Gastroesophageal sphincter (tissue), 3 donors: ENCODE data around the gene NPL.

ENCODE experiments used
- POLR2A ChIP-seq, 2 donors: fragments of 450-650 bp; IDR thresholded peaks; one replicate each; pipeline ENCODE4 v1.6.1; 2017; ENCODE audit warnings: antibody characterized with exemption in 2 of 2, mild to moderate bottlenecking in 2 of 2, moderate library complexity in 1 of 2
- TF ChIP-seq, protein P1 (sequence below), 4 experiments: fragments of 200-600 bp in 2 of 4; fragments of 450-650 bp in 2 of 4; sonication (generic) in 1 of 4; IDR thresholded peaks; one replicate each; pipeline ENCODE4 v1.5.1; 2017 to 2019; ENCODE audit warnings: antibody characterized with exemption in 4 of 4, mild to moderate bottlenecking in 2 of 4, moderate library complexity in 2 of 4

DNA sequence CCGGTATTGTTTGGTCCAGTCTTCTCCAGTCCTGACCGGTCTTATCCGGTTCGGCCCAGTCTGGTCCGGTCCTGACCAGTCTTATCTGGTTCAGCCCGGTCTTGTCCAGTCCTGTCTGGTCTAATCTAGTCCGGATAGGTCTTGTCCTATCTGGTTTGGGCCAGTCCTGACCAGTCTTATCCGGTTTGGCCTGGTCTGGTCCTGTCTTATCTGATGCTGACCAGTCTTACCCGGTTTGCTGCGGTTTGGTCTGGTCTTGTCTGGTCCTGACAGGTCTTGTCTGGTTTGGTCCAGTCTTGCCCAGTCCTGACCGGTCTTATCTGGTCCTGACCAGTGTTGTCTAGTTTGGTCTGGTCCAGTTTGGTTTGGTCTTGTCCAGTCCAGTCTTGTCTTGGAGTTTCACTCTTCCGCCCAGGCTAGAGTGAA is 79.7 kb downstream of the NPL start:
- TF ChIP-seq, protein P1, sequence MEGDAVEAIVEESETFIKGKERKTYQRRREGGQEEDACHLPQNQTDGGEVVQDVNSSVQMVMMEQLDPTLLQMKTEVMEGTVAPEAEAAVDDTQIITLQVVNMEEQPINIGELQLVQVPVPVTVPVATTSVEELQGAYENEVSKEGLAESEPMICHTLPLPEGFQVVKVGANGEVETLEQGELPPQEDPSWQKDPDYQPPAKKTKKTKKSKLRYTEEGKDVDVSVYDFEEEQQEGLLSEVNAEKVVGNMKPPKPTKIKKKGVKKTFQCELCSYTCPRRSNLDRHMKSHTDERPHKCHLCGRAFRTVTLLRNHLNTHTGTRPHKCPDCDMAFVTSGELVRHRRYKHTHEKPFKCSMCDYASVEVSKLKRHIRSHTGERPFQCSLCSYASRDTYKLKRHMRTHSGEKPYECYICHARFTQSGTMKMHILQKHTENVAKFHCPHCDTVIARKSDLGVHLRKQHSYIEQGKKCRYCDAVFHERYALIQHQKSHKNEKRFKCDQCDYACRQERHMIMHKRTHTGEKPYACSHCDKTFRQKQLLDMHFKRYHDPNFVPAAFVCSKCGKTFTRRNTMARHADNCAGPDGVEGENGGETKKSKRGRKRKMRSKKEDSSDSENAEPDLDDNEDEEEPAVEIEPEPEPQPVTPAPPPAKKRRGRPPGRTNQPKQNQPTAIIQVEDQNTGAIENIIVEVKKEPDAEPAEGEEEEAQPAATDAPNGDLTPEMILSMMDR (IDR thresholded peaks at IDR 0.05) = no peak
- no peak for TF ChIP-seq POLR2A (IDR thresholded peaks at IDR 0.05)
